HG03196 (cell line): ENCODE measurements around the gene ACTRT2.

Source experiments
- ATAC-seq: cut with Tn5 transposase; IDR thresholded peaks from one replicate; pipeline ENCODE4 v1.9.1; 2021; ENCODE audit not compliant: unreplicated experiment

ACTRT2 gene

GRCh38 chr1:3031401-3032221, 10.3 kb downstream of the ACTRT2 start:
- no peak for ATAC-seq

DNA sequence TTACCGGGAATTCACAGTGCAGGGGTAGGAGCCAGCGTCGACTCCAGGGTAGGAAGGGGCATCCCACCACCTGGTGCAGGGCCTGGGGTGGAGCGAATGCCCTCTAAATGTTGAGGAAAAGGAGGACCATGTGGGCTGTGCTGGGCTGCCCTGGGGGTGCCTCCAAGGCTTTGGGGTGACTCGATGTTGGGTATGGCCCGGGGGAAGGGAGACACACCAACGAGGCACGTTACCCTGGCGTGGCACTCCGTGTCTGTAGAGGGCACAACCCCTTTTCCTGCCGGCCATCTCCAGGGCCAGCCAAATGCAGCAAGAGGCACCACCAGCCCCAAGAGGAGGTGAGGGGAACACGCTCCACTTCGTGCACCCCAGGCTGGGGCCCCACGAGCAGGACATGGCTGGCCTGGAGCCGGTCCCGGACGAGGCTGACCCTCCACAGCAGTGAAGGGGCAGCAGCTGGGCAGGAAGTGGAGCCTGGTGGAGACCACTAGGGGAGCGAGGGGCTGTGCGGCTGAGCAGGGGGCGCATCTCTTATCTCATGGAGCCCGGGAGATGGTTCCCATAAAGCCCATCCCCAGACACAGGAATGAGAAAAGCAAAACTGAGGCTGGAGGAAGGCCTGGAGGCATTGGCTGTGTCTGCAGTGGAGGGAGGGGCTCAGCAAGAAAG, 11.2 kb downstream of the ACTRT2 start:
- ATAC-seq = no peak

GRCh38 chr1:3033040-3033789, 11.9 kb downstream of the ACTRT2 start:
- no peak for ATAC-seq

DNA sequence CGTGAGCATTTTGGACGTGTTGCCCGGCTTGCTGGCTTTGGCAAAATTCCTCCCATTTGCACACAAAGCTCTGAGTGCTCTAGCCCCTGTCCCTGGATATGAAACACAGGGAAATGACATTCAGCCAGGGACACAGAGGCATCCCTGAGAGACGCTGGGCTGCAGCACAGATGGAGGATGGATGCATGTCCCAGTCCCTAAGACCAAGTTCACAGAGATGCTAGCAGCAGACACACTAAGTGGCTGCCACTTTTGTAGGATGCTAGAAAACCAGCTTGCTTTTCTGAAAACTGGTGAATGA, 12.5 kb downstream of the ACTRT2 start:
- ATAC-seq = no peak

- ATAC-seq = no peak
Measured at GRCh38 chr1:3034162-3034561, 12.9 kb downstream of the ACTRT2 start.

GRCh38 chr1:3034728-3035562, 13.7 kb downstream of the ACTRT2 start:
- ATAC-seq = no peak

DNA sequence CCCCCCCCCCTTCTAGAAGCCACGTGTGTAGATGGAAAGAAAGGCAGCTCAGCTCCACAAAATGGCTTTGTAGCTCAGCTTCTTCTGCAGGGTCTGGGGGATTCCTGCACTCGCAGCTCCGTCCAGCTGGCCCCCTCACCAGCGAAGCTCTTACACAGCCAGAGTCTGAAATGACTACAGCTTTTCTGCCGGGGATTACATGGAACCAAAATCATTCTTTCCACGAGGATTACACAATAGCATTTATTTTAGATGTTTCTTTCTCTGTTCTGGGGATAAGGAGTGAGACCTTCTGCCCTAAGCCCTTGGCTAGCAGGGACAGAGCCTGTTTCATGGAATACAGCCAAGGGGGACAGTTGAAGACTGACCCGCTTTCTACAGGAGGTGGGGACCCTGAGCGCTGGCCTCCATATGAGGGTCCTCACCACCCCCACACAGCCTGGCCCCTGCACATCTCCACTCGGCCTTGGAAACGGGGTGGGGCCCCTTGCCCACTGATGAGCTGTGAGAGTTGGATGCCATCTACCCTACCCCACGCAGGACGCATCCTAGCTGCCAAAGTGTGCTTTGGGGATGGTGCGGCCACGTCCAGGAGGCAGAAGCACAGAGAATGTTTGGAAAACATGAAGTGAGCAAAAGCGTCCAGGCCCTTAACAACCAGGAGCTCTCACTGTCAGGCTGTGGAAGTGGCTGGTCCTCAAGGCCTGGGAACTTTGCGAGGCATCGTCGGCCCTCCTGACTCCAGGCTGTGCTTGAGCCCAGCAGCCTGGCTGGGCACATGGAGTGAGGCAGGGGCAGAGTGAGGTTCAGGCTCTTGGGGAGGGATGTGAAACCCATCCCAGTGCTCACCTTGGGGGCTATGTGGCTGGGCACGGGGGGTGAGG, 14.5 kb downstream of the ACTRT2 start:
- ATAC-seq = no peak

- ATAC-seq = no peak
Measured at GRCh38 chr1:3036447-3037280, 15.4 kb downstream of the ACTRT2 start.

DNA sequence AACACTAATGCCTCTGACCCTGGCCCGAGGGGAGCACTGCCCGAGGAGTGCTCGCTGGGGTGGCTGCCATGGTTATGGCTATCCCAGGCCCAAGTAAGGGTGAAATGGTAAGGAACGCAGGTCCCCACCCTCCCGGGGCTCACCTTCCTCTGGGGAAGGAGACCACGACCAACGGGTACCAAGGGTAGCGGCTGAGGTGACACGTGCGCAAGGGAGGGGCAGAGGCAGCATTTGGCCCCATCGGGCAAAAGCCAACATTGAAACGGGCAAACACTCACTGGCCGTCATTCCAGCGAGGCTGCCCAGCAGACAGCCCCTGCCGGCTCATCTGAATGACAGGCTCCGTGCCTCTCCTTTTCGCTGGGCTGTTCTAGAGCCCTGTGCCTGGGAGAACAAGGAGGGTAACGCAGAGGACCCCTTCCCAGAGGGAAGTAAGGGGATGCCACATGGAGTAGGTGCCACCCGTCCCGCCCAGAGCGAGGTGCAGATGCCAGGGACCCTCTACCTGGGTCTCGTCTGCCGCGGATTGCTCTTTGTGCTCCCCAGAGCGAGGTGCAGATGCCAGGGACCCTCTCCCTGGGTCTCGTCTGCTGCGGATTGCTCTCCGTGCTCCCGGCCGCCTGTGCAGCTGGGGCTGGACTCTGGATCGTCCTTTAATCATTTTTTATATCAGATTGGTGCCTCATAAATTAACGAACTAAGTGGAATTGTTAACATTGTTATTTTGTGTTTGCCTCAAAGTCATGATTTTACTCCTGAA, 16.2 kb downstream of the ACTRT2 start:
- ATAC-seq = no peak

DNA sequence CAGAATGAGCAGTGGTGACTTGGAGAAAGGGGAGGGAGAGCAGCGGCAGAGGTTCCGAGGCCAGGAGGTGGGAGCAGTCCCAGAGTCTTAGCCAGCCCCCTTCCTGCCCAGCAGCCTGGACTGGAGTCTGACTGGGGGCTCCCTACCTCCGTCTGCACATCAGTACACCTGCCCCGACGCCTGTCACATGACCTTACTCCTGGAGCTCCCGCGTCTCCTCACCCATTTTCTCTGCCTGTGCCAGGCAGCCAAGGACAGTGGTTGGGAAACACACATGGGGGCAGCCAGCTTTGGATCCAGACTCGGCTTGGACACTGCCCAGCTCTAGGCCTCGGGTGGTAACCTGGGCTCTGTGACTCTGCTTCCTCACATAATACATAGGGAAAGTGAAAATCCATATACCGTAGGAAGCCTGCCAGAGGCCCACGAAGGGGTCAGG, 16.9 kb downstream of the ACTRT2 start:
- no peak for ATAC-seq

DNA sequence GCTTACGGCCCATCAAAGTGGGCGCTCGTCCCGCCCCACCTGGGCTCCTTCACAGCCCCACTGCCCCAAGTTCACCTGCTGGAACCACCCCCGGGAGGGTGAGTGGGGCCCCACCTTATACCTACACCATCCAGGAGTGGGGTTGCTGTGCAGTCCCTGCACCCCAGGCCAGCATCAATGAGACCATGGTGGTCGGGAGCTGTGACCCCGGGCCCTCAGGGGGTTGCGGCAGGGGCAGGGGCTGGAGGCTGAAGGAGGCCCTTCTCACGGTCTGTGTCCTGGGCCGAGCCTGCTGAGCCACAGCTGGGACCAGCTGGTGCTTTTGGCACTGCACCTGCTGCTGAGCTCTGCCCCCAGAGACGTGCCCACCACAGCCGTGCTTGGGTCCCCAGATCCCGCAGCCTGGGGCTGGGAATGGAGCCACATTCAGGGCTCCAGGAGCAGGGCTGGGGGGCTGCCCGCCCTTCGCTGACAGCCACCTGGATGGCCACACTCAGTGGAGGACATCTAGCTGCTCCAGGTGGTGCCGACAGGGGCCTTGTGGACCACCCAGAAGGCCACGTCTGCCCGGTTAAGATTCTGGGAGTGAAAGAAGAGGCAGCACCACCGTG, 17.4 kb downstream of the ACTRT2 start:
- ATAC-seq = no peak

DNA sequence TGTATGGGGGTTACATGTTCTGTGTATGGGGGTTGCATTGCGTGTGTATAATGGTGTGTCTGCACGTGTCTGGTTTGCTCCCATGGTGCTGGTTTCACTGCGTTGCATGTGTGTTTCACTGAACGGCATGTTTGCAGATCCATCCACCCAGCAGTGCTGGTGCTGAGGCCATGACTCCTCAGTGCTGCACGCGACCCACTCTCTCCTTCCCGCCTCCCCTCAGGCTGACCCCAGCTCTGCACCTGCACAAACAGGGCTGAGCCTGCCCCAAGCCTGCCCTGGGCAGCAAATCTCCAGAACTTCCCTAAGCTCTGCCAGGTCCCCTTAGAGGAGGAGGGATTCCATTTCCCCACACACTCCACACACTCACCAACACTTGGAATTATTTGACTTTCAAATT, 18.7 kb downstream of the ACTRT2 start:
- no peak for ATAC-seq

GRCh38 chr1:3042481-3042880, 21.2 kb downstream of the ACTRT2 start:
- no peak for ATAC-seq

DNA sequence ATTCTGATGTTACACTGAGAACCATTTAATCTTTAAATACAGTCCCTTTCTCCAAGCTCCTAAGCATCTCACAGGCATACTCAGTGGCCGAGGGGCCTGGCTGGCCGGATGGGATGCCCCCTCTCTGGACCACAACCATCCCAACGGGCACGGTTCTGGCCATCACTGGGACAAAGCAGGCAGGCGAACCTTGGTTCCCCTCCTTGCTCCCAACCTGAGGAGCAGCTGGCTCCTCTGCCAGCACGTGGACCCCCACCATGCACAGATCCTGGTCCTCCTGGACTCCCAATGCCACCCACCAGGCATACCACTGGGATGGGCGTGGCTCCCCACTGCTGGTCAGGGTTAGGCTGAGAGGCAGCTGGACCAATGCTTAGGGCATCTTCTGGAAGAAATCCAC, 27.9 kb downstream of the ACTRT2 start:
- ATAC-seq = no peak

DNA sequence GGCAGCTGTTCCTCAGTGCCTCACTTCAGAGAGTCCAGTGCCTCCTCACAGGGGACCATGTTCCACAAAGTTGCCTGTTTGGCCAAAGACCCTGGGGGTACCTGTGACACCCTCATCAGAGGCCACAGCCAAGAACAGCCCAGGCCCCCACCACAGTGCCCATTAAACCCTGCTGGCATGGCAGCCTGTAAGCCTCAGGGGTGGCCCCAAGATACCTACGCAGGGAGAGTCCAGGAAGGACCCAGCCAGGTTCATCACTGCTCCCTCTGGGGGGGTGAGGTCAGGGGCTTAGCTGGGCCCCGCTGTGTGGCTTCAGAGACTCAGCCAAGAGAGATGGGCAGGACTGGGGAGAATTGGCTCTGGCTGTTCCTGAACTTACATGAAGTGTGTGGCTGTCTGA, 28.6 kb downstream of the ACTRT2 start:
- no peak for ATAC-seq

- no peak for ATAC-seq
Measured at GRCh38 chr1:3050603-3051002, 29.3 kb downstream of the ACTRT2 start.

DNA sequence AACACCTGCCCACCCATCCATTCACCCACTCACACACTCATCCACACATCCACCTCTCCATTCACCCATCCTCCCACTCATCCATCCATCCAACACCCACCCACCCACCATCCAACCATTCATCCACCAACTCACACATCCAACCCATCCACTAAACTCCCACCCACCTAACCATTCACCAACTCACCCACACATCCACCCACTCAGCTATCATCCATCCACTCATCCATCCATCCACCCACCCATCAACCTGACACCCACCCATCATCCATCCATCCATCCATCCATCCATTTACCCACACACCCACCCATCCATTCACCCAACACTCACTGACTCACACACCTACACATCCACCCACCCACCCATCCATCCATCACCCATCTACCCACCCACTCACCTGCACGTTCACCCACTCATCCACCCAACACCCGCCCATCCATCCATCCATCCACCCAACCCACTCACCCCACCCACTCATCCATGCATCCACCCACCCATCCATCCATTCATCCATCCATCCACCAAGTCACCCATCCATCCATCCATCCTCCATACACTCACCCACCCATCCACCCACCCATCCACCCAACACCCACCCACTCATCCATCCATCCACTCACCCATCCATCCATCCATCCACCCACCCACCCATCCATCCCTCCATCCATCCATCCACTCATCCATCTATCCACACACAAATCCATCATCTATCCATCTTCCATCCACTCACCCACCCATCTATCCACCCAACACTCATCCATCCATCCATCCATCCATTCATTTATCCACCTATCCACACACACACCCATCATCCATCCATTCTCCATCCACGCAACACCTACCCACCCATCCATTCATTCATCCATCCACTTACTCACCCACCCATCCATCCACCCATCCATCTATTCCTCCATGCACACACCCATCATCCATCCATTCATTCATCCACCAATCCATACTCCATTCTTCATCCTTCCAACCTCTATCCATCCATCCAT, 30.3 kb downstream of the ACTRT2 start:
- no peak for ATAC-seq
